HEK293T (cell line): Measurements from ENCODE around the gene ALDH18A1.

ENCODE experiments used
- CTCF ChIA-PET: fragments of 350-600 bp; formaldehyde crosslinking; extraction: SDS; loops from one replicate; lab custom pipeline; 2021; ENCODE audit warnings: antibody characterized with exemption, inconsistent platforms; lab: Yijun Ruan, JAX
- POLR2A ChIA-PET: fragments of 350-600 bp; formaldehyde crosslinking; extraction: SDS; loops from one replicate; lab custom pipeline; 2020; ENCODE audit warnings: antibody characterized with exemption, inconsistent platforms; lab: Yijun Ruan, JAX
- DNase-seq: peaks from one replicate; pipeline ENCODE4 v3.0.0; 2012; ENCODE audit warnings: mixed read lengths; ENCODE audit errors: extremely low spot score
- ARNT ChIP-seq: fragments of 450-650 bp; IDR thresholded peaks from 2 replicates; pipeline ENCODE4 v1.6.1; 2017; ENCODE audit warnings: mild to moderate bottlenecking
- BHLHE40 ChIP-seq: fragments of 450-650 bp; IDR thresholded peaks from 2 replicates; pipeline ENCODE4 v1.6.1; 2016; ENCODE audit warnings: mild to moderate bottlenecking, moderate library complexity, borderline replicate concordance
- CTBP1 ChIP-seq: fragments of 450-650 bp; IDR thresholded peaks from 2 replicates; pipeline ENCODE4 v1.6.1; 2016; ENCODE audit warnings: borderline replicate concordance
- ELF4 ChIP-seq: fragments of 450-650 bp; IDR thresholded peaks from 2 replicates; pipeline ENCODE4 v1.6.1; 2017; ENCODE audit warnings: antibody characterized with exemption
- FOXA1 ChIP-seq: fragments of 450-650 bp; IDR thresholded peaks from 2 replicates; pipeline ENCODE4 v1.6.1; 2016; ENCODE audit warnings: mild to moderate bottlenecking
- FOXK2 ChIP-seq: fragments of 450-650 bp; IDR thresholded peaks from 2 replicates; pipeline ENCODE4 v1.6.1; 2016; ENCODE audit warnings: mild to moderate bottlenecking
- FOXM1 ChIP-seq: fragments of 450-650 bp; IDR thresholded peaks from 2 replicates; pipeline ENCODE4 v1.6.1; 2017; ENCODE audit warnings: mild to moderate bottlenecking, borderline replicate concordance
- HDGF ChIP-seq: fragments of 450-650 bp; IDR thresholded peaks from 2 replicates; pipeline ENCODE4 v1.6.1; 2017; ENCODE audit warnings: antibody characterized with exemption, borderline replicate concordance
- L3MBTL2 ChIP-seq: fragments of 450-650 bp; conservative IDR thresholded peaks from 2 replicates; pipeline ENCODE4 v1.6.1; 2016; ENCODE audit warnings: mild to moderate bottlenecking
- LEF1 ChIP-seq: fragments of 450-650 bp; IDR thresholded peaks from 2 replicates; pipeline ENCODE4 v1.6.1; 2017; ENCODE audit warnings: mild to moderate bottlenecking, borderline replicate concordance
- NFRKB ChIP-seq: fragments of 450-650 bp; IDR thresholded peaks from 2 replicates; pipeline ENCODE4 v1.6.1; 2016; ENCODE audit warnings: mild to moderate bottlenecking, moderate library complexity
- PKNOX1 ChIP-seq: fragments of 450-650 bp; IDR thresholded peaks from 2 replicates; pipeline ENCODE4 v1.6.1; 2016
- SP1 ChIP-seq: fragments of 450-650 bp; IDR thresholded peaks from 2 replicates; pipeline ENCODE4 v1.6.1; 2017
- SUZ12 ChIP-seq: fragments of 450-650 bp; IDR thresholded peaks from 2 replicates; pipeline ENCODE4 v1.6.1; 2016; ENCODE audit warnings: mild to moderate bottlenecking
- TARDBP ChIP-seq: fragments of 450-650 bp; IDR thresholded peaks from 2 replicates; pipeline ENCODE4 v1.6.1; 2016
- ZNF384 ChIP-seq: fragments of 450-650 bp; IDR thresholded peaks from 2 replicates; pipeline ENCODE4 v1.6.1; 2016

ALDH18A1 gene

DNA sequence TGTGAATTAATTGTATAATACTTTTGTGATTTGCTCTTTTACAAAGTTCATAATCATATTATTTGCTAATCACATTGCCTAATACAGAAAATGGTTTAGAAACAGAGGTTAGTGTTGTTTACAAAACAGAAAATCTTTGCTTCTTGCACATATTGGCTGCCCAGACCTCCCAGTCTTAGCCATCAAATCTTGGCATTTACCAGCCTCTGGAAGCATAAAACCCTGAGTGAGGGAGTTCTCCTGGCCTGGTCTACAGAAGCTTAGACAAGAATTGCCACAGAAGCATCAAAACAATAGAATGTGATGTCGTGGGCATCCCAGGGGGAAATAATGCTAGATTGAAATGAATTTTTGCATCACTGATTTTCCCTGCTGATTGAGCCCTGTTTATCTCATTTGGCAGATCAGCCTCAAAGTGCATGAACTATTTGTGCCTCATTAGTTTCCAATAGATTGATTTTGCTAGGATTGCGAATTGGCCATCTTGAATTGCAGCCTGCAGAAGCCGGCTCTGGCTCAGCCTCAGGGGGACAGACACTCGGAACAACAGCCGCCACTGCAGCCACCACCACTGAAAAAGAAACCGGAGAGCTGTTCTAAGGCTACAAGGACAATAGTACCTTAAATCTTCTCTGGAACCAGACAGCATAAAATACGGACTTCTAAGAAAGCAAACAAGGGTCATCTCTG is 84.2 kb downstream of the ALDH18A1 start:
- TF ChIP-seq SP1 (no peak), ELF4 (no peak), ZNF384 (no peak), TARDBP (no peak), FOXA1 (no peak), FOXM1 (no peak), HDGF (no peak), LEF1 (no peak), ARNT (no peak), PKNOX1 (no peak), BHLHE40 (no peak)
- no peak for DNase-seq
- POLR2A ChIA-PET = no interaction called here
- CTCF ChIA-PET = no interaction called here

DNA sequence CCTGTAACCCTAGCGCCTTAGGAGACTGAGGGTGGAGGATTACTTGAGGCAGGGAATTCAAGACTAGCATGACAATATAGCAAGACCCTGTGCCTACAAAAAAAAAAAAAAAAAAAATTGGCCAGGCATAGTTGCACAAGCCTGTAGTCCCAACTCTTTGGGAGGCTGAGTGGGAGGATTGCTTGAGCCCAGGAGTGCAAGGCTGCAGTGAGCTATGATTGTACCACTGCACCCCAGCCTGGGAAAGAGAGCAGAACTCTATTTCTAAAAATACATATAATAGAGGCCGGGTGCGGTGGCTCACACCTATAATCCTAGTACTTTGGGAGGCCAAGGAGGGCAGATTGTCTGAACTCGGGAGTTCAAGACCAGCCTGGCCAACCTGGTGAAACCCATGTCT is 85.1 kb downstream of the ALDH18A1 start:
- ChIA-PET POLR2A (no interaction called here), CTCF (no interaction called here)
- TF ChIP-seq ZNF384 (no peak), SP1 (no peak), L3MBTL2 (no peak), BHLHE40 (no peak), FOXK2 (no peak), HDGF (no peak), CTBP1 (no peak), LEF1 (no peak), ARNT (no peak), ELF4 (no peak), FOXA1 (no peak), PKNOX1 (no peak), TARDBP (no peak), NFRKB (no peak), SUZ12 (no peak)
- no peak for DNase-seq

GRCh38 chr10:95569368-95569767 is 87.1 kb downstream of the ALDH18A1 start:
- no peak for DNase-seq
- CTCF ChIA-PET = no interaction called here
- POLR2A ChIA-PET = no interaction called here
- TF ChIP-seq LEF1 (no peak), SUZ12 (no peak), L3MBTL2 (no peak), CTBP1 (no peak), ZNF384 (no peak), TARDBP (no peak), BHLHE40 (no peak), SP1 (no peak), FOXM1 (no peak)

DNA sequence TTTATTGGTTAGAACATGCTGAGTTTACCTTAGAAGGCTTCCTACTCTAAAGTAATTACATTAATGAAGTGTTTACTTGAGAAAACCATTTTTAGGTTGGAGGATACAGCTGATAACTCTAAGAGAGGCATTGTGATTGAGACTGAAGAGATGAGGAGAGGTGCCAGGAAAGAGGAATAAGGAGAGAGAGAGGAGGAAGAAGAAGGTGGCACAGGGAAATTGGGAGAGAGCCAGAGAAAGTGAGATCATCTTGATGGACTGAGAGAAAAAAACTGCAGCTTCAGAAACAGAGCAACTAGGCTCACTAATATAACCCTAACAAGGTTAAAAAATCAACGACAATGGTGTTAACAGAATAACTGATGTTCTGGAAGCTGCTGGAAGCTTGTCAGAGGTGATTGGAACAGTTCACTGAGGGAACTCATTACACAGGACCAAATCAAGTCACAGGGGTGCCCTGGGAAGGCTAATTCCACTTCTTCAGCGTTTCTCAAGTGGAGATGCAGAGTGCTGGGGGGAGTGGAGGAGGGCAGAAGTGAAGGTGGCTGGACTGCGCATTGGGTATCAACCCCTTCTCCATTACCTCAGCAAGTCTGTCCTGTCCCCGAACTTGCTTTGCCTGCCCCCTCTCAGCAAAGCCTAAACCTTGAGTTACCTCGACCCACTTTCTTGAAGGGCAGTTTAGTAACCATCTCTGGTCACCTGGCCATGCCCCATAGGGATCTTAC is 88.4 kb downstream of the ALDH18A1 start:
- ChIA-PET CTCF (no interaction called here), POLR2A (no interaction called here)
- no peak for DNase-seq
- no peak for TF ChIP-seq FOXM1
- no peak for TF ChIP-seq ZNF384

- CTCF ChIA-PET = no interaction called here
- no peak for DNase-seq
Observed at GRCh38 chr10:95566136-95566535, 90.4 kb downstream of the ALDH18A1 start.

DNA sequence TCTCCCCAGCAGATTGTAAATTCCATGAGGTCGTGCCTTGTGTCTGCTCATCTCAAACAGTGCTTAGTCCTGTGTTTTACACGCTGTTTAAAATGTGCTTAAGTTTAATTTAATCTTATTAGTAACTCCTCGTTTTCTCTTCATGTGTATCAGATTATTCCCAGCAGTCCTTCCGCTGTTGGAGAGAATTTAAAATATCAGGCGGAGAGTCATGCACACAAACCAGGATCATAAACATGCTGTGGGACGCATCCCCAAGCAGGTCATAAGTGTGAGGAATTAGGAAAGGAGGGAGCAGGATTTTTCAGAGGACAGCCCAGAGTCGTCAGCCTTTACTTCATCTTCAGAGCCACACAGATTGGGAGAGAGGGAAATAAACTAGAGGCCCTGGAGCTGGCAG is 91.2 kb downstream of the ALDH18A1 start:
- POLR2A ChIA-PET = no interaction called here

More at GRCh38 chr10:95566136-95566535, 90.4 kb downstream of the ALDH18A1 start:
- no peak for TF ChIP-seq FOXK2
- TF ChIP-seq L3MBTL2 = no peak
- no peak for TF ChIP-seq PKNOX1
- TF ChIP-seq ARNT = no peak
- TF ChIP-seq FOXA1 = no peak
- TF ChIP-seq CTBP1 = no peak
- TF ChIP-seq ELF4 = no peak
- POLR2A ChIA-PET = no interaction called here

More for the DNA sequence above, 91.2 kb downstream of the ALDH18A1 start:
- no peak for DNase-seq
- CTCF ChIA-PET = interaction anchor here (0.6 kb wide), 1 partner anchor 16 kb away, joined by 3 read pairs; no protein-coding TSS in a partner anchor
- no peak for TF ChIP-seq LEF1
- no peak for TF ChIP-seq ELF4
- no peak for TF ChIP-seq PKNOX1
- TF ChIP-seq HDGF = no peak
- no peak for TF ChIP-seq BHLHE40
- no peak for TF ChIP-seq TARDBP
- TF ChIP-seq SUZ12 = no peak
- no peak for TF ChIP-seq FOXA1
- TF ChIP-seq ZNF384 = no peak
- no peak for TF ChIP-seq ARNT
- no peak for TF ChIP-seq SP1
- TF ChIP-seq L3MBTL2 = no peak
- TF ChIP-seq NFRKB = no peak
